Amygdala (tissue), 56 donors: ENCODE data around the gene KIF3A.

Source experiments
- DNase-seq, 56 donors: peaks; one replicate each; lab custom pipeline; 2025; lab: John Stamatoyannopoulos, UW

KIF3A gene

DNA sequence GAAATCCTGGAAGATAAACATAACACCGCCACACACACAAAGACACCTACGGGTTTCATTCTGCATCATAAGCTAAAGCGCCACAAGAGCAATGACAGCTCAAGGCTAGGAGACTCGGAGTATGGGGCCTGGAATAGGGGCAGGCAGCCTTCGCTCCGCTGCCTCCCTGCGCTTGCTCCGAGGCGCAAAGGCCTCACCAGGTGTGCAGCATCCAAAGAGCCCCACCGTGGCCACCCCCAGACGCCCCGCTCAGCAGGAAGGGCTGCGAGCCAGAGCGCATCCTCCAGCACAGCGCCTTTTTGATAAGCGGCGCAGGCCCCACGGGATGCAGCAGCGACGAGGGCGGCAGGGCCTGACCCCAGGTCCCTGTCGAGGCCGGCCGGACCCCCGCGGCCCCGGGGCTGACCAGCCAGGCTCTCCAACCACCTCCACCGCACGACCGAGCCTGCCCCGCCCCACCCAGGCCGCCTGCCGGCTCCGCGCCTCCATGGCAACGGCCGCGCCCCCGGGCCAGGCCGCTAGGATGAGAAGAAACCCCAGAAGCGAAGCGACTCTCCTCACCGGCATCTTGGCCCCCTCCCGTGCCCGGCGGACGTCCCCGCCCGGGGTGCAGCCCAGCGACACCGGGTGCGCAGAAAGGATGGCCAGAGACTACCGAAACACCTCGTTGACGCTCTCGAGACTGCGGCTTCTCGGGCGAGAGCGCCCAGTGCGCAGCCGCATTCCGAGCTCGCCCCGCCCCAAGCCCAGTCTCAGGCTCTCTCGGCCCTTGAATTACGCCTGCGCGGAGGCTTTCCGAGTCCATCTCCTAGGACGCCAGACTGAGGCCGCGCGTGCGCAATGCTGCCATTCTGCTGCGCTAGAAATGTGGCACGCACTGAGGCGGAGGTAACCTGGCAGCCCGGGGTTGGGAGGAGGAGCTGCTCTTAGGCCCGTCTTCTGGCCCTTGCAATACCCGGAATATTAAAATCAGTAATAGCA lies at the start of gene KIF3A:
Gene KIF3A, minus strand, starts transcription at position 694 of the 981 bp plus-strand sequence. Its CDS starts 127 bp downstream, at position 567.
- DNase-seq, result peak in 55 of 56 donors; percentile 69 to 98 (median 93)

DNA sequence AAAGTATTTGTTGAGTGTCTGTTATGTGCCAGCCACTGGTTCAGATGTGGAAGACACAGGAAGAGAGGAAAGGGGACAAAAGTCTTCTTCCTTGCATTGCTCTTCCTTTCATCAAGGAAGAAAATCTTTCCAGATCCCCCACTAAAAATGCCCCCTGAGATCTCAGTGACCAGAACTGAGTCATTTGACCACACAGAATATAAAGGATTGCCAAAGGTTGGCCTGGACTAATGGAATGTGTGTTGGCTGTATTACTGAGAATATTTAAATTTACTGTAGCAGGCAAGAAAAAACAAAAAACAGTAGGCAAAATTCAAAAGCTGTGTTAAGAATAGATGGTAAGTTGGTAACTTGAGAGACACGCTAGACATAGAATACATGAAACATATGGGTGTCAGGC lies 49.7 kb upstream of the KIF3A start:
- DNase-seq, result no peak

DNA sequence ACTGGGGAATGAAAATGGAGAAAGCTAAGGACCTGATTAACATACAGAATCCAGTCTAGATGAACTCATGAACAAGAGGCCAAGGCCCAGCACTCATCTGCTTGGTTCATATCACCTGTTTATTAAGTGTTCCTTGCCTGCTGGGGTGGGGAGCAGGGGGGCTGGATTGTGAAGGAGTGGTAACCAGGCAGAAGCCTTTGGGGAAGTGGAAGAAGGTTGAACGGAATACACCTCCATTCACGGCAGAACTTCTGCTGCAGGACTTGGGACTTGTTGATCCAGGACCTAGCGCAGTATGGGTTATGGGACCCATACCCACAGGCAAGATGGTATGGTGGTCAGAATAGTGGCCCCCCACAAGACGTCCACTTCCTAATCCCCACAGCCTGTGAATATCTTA lies 48.5 kb upstream of the KIF3A start:
- DNase-seq, result no peak

DNA sequence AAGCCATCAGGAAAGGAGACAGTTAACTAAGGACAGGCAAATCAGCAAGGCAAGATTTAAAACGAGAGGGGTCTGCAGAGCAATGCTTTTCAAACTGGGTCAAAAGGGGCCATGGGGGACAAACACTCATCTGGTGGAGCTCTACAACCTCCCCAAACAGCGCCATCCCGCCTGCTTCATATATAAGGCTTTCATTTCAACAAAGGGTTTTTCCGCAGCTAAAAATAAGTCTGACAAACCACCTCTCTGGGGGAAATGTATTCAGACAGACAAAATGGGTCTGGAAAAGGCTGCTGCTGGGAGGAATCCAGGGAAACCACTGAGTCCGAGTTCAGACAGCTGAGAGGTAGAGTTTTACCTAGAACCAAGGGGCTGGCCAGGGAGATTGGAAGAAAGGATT lies 48.0 kb upstream of the KIF3A start:
- DNase-seq, result no peak

DNA sequence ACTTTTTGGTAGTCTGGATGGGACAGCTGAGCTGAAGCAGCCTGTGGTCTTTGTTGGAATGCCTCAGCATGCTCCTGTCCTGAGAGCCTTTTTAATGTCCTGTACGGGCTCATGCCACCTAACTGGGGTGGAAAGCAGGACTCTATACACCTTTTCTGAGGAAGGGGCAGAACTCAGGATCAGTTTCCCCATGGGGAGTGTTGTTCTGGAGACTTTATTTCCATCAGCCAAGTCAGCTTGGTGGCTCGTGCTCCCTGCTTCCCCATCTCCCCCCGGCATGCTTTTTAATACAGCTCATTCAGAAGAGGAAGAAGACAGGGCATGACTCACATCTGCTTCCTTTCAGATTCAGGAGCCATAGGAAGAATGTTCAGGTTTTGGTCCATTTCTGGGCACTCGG lies 44.8 kb upstream of the KIF3A start:
- DNase-seq, result peak in 3 of 56 donors; percentile 21 to 41 (median 24)

DNA sequence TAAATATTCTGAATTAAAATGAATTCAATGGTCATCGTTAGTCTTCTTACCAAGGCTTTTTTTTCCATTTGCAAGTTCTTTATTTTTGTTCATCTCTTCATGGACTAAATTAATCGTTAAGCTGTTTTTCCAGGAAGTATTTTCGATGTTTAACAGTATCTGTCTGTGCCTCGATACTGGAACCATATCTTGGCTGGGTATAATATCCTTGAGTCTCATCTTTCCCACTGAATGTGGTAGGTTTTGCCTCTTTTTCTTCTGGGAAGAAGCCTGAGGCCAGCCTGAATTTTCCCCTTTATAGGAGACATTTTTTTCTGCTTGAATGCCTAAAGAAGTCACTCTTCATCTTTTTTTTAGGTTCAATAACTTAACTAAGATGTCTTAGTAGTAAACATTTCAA lies 43.7 kb upstream of the KIF3A start:
- DNase-seq, result no peak

DNA sequence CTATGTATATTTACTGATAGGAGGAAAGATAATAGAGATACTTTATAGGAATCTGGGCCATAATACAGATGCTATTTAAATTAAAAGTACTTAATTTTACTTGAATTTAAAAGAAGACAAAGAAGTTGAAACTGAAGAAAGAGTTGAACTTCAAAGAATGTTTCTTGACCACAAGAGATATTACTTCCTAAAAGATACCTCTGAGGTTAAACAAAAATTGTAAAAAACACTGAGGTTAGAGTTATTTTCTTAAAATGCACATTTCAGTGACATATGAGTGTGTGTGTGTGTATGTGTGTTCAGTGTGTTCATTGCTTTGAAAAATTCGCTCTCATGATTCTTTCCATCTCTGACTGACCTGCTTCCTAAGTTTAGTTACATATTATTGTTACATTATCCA lies 43.2 kb upstream of the KIF3A start:
- DNase-seq, result no peak

DNA sequence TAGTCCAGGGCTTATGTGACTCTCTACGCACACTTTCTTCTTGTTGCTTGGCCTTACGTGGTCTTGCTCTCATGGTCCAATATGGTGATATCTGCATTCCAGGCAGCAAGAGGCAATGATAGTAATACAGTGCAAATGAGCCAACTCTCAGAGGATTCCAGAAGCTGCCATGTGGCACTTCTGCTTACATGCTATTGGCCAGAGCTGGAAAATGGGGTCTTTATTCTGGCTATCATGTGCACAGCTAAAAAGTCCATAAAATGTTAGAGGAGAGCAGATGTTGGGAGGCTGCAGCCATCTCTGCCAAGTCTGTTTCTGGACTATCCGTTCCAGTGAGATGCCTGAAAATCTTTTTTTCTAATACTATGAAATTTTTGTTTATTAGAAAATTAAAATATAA lies 42.6 kb upstream of the KIF3A start:
- peak in 39 of 56 donors; percentile 17 to 90 (median 60) for DNase-seq

DNA sequence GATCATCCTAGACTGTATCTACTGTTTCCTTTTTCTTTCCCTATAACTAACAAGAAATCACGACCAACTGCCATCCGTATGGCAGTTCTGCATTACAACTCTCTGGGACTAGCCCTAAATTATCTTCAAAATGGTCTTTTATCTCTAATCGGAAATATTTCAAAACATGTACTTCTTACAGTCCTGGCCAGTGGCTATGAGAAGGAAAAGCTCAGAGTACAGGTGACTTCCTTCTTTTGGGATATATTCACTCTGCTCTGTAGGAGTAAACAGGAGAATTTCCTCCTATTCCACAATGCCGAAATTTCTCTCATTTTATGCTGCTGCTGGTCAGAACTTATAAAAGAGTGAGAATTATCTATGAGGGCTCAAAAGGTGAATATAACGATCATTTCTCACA lies 41.5 kb upstream of the KIF3A start:
- no peak for DNase-seq

DNA sequence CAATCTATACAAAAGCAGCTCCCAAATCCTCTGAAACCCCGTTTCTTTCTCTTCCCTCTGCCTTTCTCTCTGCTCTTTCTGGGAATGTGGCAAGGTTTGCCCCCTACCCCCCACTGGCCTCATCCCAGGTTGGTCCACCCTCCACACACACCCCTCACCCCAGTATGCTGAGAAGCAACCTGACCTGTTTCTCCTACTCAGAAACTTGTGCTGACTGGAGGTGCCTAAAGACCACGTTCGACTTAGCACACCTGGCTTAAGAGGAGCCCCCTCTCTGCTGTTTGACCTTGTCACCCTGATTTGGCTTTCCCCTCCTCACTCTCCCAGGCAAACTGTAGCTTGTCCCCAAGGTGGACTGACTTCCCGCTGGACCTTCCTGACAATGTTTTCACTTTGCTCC lies 40.8 kb upstream of the KIF3A start:
- peak in 1 of 56 donors; percentile 55 for DNase-seq

DNA sequence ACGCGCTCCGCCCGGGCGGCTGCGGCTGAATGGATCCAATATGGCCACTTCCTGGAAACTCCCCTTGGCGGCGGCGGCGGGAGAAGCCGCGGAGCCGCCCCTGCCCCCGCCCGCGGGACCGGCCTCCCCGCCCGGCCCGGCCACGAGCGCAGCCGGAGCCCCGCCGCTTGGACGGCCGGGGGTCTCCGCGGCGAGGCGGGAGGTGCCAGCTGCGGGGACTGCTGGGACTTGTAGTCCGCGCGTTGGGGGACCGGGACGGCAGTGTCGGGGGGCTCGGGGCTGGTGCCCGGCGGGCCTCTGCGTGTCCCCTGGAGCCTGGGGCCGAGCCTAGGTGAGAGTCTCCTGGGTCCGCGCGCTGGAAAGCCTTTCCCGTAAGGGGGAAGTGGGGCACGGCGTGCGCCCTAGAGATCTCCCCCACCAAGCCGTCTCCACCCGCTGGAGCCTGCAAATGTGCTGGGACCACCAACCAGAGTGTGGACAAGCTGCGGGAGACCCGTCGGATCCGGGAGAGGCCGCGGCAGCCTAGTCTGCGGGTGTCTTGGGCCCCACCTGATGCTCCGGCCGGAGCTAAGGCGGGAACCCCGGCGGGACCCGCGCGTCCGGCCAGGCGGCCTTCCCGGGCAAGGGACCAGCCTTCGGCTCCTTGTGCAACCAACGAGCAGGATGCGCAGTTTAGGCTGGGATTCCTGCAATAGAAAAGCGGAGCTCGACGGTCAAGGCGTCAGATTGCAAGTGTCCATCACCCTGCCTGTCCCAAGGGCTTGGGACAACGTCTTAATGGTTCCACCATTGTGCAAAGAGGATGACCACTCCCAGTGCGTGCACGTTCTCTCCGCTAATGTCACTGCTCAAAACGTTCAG lies 40.1 kb upstream of the KIF3A start, which contains the start of gene SEPTIN8:
Gene SEPTIN8, minus strand, starts transcription at position 31 of the 861 bp plus-strand sequence. CDS start 102 bp downstream, outside the sequence.
- peak in 42 of 56 donors; percentile 28 to 81 (median 63) for DNase-seq

DNA sequence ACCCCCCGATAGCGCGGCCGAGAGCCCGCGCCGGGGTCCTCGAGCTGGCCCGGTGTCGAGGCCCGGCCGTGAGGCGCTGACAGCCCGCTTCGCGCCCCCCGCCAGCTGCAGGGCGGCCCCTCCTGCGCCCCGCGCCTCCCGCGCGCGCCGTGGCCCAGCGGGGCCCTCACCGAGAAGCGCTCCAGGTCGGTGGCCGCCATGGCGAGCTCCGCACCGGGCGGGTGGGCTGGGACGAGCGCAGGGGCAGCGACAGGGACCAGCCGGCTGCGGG lies 39.5 kb upstream of the KIF3A start:
- DNase-seq, result no peak

DNA sequence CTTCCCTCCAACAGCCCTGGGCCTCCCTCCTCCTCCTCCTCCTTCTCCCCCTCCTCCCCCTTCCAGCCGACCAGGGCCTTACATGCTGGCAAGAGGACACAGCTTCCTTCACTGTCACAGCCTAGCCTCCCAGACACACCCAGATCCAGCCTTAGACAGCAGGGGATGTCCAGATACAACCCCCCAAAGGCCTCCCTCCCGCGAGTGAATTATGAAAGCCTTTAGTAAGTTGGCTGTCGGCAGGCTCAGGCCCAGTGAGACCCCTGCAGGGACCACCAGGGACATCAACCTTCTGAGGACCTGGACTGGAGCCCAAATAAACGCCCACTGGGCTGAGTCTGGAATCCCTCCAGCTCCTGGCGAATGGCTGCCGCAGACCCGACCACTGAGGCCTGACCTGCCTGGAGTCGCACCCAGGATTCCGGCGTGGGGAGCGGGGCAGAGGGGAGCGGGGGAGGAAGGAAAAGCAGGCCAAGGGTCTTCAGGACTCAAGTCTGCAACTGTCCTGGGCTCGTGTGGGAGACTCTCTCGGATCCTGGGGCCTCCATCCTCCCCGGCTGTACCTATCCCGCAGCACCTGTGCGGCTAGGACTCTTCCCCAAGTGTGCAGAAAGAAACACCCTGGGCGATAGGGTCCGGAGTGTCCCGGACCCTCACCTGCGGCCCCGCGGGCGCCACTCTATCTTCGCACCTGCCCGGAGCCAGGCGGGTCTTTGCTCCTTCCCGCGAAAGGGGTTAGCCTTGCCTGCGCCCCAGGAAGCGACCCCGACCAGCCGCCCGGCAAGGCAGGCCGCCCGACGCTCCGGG lies 39.0 kb upstream of the KIF3A start:
- DNase-seq, result peak in 38 of 56 donors; percentile 32 to 87 (median 58)

DNA sequence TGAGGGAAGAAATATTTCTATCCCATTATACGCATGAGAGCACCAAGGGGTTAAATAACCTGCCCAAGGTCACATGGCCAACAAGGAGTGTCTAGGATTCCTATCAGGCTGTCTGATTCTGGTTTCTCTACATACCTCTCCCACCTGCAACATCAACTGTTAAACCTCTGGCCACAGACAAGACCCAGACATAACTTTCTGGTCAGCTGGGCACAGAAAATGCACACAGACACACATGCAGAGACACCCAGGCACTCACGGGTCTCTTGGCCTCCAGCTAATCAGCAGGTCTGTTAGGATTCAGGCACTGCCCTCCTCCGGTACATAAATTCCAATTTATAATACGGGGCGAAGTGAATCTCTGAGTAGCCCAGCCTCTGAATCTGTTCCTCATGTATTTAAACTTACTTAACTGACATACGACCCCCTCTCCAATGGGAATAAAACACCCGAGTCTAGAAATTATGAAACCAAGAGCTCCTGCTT lies 38.2 kb upstream of the KIF3A start:
- peak in 3 of 56 donors; percentile 9 to 31 (median 24) for DNase-seq

DNA sequence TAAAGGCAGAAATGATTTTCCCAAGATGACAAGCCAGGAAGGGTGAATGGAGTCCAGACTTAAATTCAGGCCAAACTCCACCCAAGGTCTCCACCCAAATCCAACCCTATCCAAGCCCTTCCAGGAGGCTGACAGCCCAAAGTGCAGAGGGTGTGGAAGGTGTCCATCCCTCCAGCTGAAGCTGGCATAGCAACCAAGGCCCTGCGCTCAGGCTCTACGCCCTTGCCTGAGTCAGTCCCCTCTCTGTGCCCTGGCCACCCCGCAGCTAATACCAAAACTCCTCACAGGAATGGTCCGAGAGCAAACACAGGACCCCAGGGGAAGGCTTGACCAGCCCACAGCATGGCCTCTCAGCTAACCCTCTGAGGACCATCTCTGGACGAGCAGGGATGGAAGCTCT lies 37.5 kb upstream of the KIF3A start:
- DNase-seq, result no peak

DNA sequence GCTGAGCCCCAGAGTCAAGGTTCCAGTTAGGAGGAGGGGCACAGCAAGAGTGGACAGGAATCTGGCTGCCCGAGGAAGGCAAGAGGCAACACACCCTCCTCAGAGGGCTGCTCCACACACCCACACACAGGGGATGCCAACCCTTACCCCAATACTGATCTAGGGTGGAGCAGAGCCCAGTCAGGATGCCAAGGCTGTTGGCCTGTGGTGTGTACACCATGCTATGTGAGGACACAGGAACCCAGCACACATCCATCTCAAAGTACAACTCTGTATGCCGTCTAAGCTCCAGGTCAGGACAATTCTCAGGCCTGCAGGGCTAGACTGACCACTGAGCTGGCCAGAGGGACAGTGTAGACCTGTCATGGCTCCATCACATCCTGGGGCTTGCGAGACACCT lies 37.1 kb upstream of the KIF3A start:
- DNase-seq, result peak in 3 of 56 donors; percentile 31 to 52 (median 40)

DNA sequence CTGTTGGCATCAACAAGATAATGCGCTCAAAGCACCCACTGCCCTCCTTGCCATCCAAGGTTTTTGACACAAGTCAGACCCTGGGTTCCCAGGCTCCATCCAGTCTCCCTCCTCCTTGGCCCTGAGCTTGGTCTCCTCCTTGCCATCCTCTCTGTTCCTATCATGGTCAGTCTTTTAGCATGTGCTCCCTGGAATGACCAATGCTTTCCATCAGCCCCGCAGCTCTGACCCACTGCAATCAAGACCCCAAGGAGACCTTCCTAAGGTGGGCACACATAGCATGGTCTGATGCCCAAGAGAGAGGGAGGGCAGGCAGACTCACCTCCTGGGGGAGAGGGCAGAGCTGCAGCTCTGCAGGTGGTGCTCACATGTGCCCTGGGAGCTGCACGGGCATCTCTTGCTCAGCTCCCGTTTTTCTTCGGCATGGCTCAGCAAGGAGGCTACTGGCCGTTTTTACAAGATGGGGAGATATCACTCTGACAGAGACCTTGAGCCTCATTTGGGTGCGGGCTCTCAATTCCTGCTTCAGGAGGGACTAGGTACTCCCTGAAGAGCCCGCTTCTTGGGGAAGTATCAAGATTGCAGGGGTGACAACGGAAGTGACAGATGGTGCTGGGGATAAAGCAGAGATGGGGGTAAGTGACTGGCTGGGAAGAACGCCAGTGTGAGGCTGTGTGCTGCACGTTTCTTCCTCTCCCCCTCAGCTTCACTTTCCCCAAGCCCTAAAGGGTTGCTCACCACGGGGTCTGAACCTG lies 36.4 kb upstream of the KIF3A start:
- peak in 4 of 56 donors; percentile 20 to 52 (median 37) for DNase-seq

DNA sequence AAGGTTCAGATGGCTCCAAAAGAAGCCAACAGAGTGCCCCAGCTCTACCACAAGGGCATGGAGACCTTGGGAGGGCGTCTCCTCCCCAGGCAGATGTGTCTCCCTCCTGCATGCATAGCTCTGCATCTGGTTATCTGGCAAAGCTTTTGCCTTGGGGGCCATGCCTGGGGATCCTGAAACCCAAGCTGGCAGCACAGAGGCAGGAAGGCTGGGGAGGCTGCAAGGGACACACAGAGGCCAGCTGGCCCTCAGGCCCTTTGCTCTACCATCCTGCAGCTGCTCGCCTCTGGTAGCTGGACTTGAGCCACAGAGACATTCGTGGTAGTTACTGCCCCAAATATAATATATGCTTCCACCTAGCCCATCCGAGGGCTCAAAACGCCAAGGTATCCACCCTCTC lies 35.8 kb upstream of the KIF3A start:
- DNase-seq, result peak in 8 of 56 donors; percentile 13 to 40 (median 24)
